ENCODE data around the gene PLCH1.

- TF ChIP-seq EZH2 (IDR thresholded peaks at IDR 0.05; ENCODE audit: low read depth, unreplicated experiment) (no peak), CTCF (conservative IDR thresholded peaks at IDR 0.05; ENCODE audit: low read depth in 2 of 2) (no peak), NANOG (IDR thresholded peaks at IDR 0.05; ENCODE audit: borderline replicate concordance) (no peak), POLR2AphosphoS5 (IDR thresholded peaks at IDR 0.05; ENCODE audit: low read depth) (no peak), EZH2phosphoT487 (IDR thresholded peaks at IDR 0.05; ENCODE audit: unreplicated experiment) (no peak), CREB1 (CRISPR knock-in tag; IDR thresholded peaks at IDR 0.05; ENCODE audit: low read depth) (no peak), ZNF114 (CRISPR knock-in tag; IDR thresholded peaks at IDR 0.05) (no peak), STAT1 (IDR thresholded peaks at IDR 0.05; ENCODE audit: unreplicated experiment) (no peak), JUNB (IDR thresholded peaks at IDR 0.05; ENCODE audit: unreplicated experiment) (no peak), ZNF462 (CRISPR knock-in tag; IDR thresholded peaks at IDR 0.05) (no peak), ZNF331 (CRISPR knock-in tag; IDR thresholded peaks at IDR 0.05; ENCODE audit: low read depth) (no peak)
Measured at GRCh38 chr3:155372281-155372680, 372.6 kb downstream of the PLCH1 start.
